Subcutaneous adipose tissue (tissue), 4 donors: ENCODE measurements around the gene FANCD2. TPM values are rescaled to one million over a fixed set of nuclear protein-coding genes. Genes with fewer than 3 reads are reported as not detected.

Experiments
- total RNA-seq, 4 donors: library from RNA; depleted of rRNA; stranded (reverse); fragments of >200 nt; gene quantifications; one replicate each; pipeline ENCODE4 v1.1.0, GENCODE V29; 2016
- TF ChIP-seq, protein P1 (sequence below): fragments of 450-650 bp; IDR thresholded peaks from one replicate; pipeline ENCODE4 v1.5.1; 2016; ENCODE audit warnings: low read depth, mild to moderate bottlenecking, control low read depth, antibody characterized with exemption, moderate library complexity

Gene FANCD2
- total RNA-seq, 4 donors from 2014 or later: 1.5 to 12.2 (median 7.2) TPM

DNA sequence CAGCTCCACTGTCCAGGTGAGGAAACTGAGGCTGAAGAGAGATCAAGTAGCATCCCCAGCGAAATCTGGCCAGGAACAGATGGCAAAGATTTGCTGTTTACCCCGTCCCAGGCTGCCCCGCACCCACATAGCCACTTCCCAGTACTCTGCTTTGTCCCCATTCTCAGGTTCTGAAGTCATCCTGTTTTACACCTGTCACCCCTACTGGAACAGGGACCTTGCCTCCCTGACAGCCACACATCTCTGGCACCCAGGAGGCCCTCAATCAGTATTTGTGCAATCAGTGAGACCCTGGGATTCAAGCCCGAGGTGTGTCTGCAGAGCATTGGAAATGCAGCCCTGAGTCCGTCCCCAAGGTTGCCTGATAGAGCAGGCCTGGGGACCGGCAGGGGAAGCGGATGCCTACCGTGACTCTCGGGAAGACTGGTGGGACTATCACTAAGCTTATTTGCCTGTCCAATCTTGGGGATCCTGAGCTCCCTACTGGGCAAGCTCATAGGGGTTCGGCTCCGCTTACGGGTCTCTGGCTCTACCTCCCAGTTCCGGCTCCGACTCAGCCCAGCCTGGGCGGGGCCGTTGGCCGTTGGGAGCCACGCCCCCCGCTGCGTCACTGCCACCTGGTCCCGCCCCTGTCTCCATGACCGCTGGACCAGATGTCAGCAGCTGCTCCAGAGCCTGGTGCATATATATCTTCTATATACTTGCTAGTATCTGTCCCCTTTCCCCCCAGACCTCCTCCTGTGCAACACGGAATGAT lies 17.5 kb upstream of the FANCD2 start:
- TF ChIP-seq, protein P1, sequence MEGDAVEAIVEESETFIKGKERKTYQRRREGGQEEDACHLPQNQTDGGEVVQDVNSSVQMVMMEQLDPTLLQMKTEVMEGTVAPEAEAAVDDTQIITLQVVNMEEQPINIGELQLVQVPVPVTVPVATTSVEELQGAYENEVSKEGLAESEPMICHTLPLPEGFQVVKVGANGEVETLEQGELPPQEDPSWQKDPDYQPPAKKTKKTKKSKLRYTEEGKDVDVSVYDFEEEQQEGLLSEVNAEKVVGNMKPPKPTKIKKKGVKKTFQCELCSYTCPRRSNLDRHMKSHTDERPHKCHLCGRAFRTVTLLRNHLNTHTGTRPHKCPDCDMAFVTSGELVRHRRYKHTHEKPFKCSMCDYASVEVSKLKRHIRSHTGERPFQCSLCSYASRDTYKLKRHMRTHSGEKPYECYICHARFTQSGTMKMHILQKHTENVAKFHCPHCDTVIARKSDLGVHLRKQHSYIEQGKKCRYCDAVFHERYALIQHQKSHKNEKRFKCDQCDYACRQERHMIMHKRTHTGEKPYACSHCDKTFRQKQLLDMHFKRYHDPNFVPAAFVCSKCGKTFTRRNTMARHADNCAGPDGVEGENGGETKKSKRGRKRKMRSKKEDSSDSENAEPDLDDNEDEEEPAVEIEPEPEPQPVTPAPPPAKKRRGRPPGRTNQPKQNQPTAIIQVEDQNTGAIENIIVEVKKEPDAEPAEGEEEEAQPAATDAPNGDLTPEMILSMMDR: no peak

DNA sequence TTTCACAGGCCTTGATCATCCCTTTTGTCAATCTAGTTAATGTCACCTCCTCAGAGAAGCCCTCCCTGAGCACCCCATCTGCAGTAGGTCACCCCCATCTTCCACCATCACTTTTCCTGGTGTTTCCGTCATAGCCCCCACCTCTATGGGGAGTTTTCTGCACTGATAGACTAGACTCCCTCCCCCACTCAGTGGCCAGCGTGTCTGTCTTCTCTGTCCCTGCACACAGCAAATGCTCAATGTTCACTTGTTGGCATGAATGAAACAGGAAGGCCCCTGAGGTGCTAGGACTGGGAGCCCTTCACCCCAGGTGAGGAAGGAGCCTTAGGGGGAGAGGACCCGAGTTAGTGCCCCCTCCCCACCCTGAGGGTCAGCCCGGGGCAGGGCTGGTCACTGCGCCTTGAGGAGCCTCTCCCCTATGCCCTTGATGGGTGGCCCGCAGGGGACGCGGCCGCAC lies 15.8 kb upstream of the FANCD2 start:
- TF ChIP-seq, protein P1: no peak

DNA sequence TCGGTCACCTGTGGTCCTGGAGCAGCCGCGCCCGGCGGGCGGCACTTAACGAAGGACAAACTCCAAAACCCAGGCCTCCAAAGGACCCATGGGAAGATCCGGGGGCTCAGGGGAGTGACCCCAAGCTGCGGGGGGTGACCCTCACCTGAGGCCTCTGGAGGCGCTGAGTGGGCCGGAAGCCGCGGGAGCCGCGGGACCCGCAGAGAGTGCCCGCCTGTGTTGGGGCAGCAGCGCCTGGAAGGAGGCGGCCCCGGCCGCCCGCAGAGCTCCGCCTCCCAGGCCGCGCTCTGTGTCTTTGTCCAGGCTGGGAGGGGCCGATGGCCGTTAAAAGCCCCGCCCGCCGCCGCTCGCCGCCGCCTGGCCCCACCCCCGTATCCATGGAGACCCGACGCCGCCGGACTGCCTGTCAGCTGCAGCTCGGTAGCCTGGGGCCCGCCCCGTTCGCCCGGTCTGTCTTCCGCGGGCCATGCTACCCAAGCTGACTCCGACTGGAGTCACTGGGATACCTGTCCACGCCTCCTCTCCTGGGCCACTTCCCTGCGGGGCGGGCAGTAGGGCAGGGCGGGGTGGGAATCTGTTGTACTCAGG lies 15.3 kb upstream of the FANCD2 start:
- TF ChIP-seq, protein P1: no peak

DNA sequence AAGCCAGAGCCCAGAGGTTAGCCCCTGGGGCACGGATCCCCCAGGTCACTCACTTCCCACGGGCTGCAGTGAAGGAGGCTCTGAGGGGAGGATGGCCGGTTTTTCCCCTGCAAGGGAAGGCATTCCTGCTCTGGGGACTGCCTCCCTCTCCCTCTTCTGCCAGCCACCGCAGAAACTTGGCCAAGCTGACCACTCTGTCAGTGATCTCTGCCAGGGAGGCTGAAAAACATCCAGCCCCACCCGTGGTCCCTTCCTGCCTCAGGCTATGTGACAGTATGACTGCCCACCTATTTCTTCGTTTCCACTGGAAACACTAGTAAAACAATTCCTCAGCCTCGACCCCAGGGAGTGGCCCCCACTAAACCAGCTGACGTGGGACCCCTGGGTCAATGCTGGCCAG lies 14.6 kb upstream of the FANCD2 start:
- TF ChIP-seq, protein P1: no peak

DNA sequence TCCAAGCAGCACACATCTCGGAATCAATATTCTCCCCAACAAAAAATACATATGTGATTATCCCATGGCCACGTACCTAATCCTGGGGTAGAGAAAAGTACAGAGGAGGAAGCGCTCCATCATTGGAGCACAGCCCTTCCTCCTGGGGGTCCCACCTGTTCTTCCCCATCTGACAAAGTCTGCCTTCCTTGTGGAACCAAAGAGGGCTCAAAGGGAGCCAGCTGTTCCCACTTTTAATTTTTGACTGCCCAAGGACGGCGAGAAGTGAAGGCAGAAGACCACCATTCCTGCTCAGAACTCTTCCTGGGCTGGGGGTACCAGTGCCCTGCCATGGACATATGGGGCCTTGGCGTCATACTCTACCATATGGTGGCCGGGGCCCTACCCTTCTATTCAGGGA lies 14.1 kb upstream of the FANCD2 start:
- TF ChIP-seq, protein P1: no peak

DNA sequence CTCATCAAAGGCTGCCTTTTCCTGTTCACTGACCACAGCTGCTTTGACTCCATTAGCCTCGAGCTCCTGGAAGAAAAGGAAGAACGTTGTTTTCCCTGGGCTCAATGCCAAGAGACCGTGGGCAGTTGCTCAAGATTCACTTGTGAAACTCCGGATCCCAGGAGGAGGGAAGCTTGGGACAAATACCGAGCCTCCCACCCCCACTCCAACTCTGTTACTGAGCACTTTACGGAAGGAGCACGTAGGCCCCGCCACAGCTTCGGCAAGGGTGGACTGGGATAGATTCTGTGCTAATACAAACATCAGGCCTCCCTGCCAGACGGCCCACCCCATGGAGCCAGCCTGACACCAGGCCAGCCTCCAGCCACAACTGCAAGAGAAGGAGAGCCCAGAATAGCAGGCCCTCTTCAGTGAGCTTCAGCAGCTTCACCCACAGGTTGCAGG lies 10.8 kb upstream of the FANCD2 start:
- TF ChIP-seq, protein P1: no peak

DNA sequence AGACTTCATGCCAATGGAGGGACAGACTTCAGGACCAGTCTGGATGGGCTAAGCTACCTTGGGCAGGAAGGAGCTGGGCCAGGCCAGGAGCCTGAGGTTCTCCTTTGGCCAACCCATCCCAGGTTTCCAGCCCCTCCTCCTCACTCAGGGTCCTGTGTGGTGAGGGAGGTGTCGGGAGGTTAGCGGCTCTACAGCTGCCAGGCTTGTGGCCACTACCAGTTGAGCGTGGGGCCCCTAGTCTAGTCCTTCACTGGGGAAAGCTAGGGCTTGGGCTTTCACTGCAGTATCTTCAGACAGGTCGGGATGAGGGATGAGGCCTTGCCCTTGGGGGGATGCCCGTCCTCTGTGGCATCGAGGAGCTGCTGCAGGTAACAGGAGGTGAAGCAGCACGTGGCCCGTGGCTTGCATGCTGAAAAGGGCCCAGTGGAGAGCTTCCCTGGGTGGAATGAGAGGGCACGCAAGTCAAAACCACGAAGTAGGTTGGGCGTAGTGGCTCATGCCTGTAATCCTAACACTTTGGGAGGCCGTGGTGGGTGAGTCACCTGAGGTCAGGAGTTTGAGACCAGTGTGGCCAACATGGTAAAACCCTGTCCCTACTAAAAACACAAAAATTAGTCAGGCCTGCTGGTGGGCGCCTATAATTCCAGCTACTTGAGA lies 8.5 kb upstream of the FANCD2 start:
- TF ChIP-seq, protein P1: no peak
